Stimulated activated effector memory CD8-positive, alpha-beta T cell treated with anti-CD3 and anti-CD28 coated beads, Interleukin-12 subunit alpha, Interleukin-12 subunit beta, amount 100 ng/mL, for 72 hours (primary cell): ENCODE measurements around the gene PHYHIPL.
"Not testable (repeated sequence)": the region's sequence is repeated elsewhere in the genome, so short reads cannot be mapped to it uniquely, and the experiment has no call there.

Experiments used
- ATAC-seq: fragments of 150-1000 bp; cut with Tn5 transposase; 2 replicates; pipeline ENCODE4 v1.10.0; 2021
- DNase-seq, 2 donors: peaks; one replicate each; pipeline ENCODE4 v3.0.0; 2021 to 2022; ENCODE audit warnings: low spot score in 2 of 2
- H3K27ac Mint-ChIP-seq: one replicate; pipeline ENCODE4 v1.8.0; 2022; ENCODE audit warnings: mild to moderate bottlenecking, mixed read lengths
- H3K36me3 Mint-ChIP-seq: one replicate; pipeline ENCODE4 v1.8.0; 2022; ENCODE audit warnings: mild to moderate bottlenecking, mixed read lengths
- H3K4me1 Mint-ChIP-seq: one replicate; pipeline ENCODE4 v1.8.0; 2022; ENCODE audit warnings: mixed read lengths
- H3K4me3 Mint-ChIP-seq: one replicate; pipeline ENCODE4 v1.8.0; 2022; ENCODE audit warnings: mild to moderate bottlenecking, mixed read lengths
- H3K9me3 Mint-ChIP-seq: one replicate; pipeline ENCODE4 v1.8.0; 2022; ENCODE audit warnings: mixed read lengths

The PHYHIPL gene

DNA sequence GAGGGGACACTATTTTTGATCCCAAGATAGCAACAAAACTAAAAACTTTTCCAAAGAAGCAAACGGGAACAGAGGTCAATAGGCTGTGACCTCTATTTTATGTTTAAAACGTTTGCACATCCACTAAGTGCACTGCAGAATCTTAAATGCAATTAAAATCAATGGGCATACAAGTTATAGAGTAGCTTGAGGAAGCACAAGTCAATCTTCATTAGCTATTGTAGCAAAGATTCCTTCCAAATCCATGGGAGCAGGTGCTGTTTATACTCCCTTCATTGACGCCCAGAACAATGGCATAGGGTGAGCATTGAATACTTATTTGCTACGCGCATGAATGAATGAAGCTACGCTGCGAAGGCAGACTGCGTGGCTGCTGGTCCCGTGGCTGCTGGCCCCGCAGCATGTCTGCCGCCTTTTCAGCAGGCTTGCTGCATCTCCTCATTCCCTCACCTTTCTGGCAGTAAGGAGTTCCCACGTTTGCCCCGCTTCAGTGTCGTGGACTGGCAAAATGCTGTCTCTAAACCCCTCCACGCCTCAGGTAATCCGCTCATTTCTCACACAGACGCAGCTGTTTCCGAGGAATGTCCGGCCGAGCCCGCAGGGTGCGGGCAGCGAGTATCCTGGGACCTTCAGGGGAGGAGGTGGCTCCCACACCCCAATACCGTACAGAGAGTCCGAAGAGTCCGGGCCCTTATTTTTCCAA is 754 bp upstream of the PHYHIPL start:
- ATAC-seq (no peak), DNase-seq (no peak)
- Mint-ChIP-seq H3K4me1 (no peaks in the 10 kb centered on the region), H3K27ac (no peak overlapping the region), H3K9me3 (peaks cover 6% of the 10 kb centered on the region), H3K4me3 (no peak overlapping the region), H3K36me3 (no peaks in the 10 kb centered on the region)

DNA sequence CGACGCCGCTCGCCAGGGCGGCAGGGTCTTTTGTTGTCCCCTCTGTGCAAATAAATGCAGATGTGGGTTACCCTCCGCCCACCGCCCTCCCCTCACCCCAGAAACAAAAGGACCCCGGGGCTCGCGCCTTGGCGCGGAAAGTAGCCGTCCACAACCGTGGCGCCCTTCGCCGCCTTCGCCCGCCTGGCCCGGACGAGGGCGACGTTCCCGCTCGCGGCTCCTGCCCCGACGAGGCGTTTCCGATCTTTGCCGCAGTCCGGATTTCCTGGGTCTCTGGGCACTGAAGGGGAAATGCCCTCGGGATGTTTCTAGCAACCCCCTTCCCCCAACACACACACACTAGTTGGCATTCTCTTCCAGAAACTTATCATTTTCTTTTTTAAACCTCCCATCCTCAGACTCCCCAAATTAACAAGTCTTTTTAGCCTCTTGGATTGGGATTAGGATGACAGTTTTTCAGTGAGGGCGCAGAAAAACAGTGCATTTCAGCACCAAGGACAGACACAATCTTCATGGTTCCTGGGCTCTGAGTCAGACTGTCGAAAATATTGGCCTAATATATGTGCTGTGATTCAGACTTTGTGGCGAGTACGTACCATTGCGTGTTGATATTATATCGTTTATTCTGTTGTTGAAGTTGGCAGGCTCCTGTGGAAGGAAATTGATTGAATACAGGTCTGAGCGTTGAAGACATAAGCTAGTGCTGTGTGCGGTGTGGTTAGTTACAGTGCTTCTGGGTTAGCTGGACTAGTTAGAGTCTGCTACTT is 771 bp downstream of the PHYHIPL start:
- no peak for DNase-seq
- no peaks in the 10 kb centered on the region for H3K4me1 Mint-ChIP-seq
- no peak overlapping the region for H3K27ac Mint-ChIP-seq
- no peaks in the 10 kb centered on the region for H3K36me3 Mint-ChIP-seq
- peaks cover 6% of the 10 kb centered on the region for H3K9me3 Mint-ChIP-seq
- no peak for ATAC-seq
- H3K4me3 Mint-ChIP-seq: no peak overlapping the region

DNA sequence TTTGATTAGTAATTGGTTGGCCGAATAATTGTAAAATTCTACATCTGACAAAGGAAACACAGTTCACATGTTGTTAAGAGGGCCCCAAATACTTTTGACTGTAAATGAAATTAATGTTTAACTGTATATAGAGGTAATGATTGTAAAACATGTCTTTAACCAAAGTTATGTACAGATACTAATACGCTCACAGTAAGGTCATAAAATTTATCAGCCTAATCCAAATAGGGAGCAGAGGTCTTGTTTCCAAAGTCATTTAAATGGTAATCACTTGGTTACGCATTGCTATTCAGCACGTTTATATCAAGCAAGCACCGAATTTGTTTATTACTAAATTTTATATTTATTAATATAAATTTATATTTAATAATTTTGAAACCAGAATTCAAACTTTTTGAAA is 1.4 kb downstream of the PHYHIPL start:
- DNase-seq: no peak
- Mint-ChIP-seq H3K27ac (no peak overlapping the region), H3K36me3 (no peaks in the 10 kb centered on the region), H3K4me1 (no peaks in the 10 kb centered on the region), H3K9me3 (peaks cover 6% of the 10 kb centered on the region), H3K4me3 (no peak overlapping the region)
- no peak for ATAC-seq

DNA sequence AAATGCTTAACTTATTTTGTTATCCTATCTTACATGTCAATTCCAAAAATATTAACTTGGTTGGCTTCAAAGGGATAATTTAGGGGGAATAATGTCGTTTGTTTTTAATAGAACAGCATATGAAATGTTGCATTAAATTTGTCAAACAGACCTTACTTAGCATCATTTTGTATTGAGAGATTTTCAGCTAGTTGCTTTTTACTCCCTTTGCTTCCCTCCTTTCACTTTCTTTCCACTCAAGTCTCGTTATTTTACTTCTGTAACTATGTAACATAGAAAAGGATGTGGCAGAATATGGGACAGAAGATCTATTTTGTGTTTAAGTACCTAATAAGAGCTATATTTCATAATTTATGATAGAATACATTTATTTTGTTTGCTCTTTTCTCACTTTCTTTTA is 2.6 kb downstream of the PHYHIPL start:
- Mint-ChIP-seq H3K4me3 (no peak overlapping the region), H3K4me1 (no peaks in the 10 kb centered on the region), H3K27ac (no peak overlapping the region), H3K9me3 (peaks cover 5% of the 10 kb centered on the region), H3K36me3 (no peaks in the 10 kb centered on the region)
- DNase-seq (no peak), ATAC-seq (no peak)

DNA sequence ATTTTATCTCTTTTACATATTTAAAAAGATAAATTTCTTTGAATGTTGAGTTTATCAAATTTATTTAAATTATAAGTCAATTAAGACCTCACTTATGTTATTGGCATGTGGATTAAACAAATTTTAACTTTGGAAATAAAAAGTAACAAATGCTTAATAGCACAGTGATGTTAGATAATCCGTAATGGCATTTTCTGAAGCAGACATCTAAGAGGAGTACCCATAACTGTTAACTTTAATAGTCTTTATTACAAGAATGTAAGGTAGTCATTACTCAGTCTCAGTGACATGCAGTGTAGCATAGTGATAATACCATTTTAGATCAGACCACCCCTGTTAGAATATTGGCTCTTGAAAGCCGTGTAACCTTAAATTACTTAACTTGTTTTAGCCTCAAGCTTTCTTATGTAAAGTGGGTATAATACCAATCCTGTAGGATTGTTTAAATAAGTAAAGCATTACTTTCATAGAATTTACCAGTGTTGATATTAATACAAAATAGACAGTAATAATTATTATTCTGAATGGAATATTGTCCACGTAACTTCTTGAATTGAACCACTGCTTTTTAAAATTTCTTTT is 4.3 kb downstream of the PHYHIPL start:
- H3K4me3 Mint-ChIP-seq: no peak overlapping the region

DNA sequence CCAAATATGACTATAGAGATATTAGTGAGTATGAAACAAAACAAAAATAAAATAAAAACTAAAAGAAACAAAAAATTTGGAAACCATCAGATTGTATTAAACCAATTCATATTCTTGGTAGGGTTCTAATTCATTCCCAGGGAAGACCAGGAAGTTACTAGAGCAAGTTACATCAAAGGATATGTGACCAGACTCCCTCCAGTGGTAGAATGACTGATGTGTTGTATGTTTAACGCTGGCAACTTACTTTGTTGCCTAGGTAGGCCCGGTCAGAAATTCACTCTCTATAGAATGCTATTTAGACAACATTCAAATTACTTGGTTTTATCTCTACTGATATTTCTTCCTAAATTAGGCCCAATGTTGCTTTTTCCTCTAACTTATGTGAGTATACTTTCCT is 5.2 kb downstream of the PHYHIPL start:
- DNase-seq (no peak), ATAC-seq (no peak)
- no peak overlapping the region for H3K27ac Mint-ChIP-seq
- peaks cover 3% of the 10 kb centered on the region for H3K9me3 Mint-ChIP-seq
- H3K4me3 Mint-ChIP-seq: no peak overlapping the region
- H3K36me3 Mint-ChIP-seq: no peaks in the 10 kb centered on the region
- H3K4me1 Mint-ChIP-seq: no peaks in the 10 kb centered on the region

More for the DNA sequence above, 4.3 kb downstream of the PHYHIPL start:
- Mint-ChIP-seq H3K9me3 (peaks cover 3% of the 10 kb centered on the region), H3K27ac (no peak overlapping the region), H3K36me3 (no peaks in the 10 kb centered on the region), H3K4me1 (no peaks in the 10 kb centered on the region)
- ATAC-seq: no peak
- DNase-seq: no peak

DNA sequence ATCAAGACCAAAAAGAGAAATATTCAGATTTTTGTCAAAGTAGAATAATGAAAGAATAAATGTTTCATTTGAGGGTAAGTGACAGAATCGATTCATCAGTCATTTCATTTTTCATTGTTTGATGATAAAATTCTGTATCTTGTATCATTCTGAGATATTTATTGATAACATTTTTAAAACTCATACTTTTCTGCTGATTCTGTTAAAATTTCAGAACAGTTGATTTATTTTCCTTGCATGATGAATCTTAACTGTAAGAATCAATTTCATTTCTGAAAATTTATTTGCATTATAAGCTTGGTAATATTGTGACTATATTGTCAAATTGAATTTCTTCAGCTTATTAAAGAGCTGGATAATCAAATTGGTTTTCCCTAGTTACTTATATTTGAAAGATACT is 13.9 kb downstream of the PHYHIPL start:
- no peak overlapping the region for H3K27ac Mint-ChIP-seq
- peaks cover 3% of the 10 kb centered on the region for H3K9me3 Mint-ChIP-seq
- no peak for ATAC-seq
- H3K36me3 Mint-ChIP-seq: no peaks in the 10 kb centered on the region
- H3K4me1 Mint-ChIP-seq: no peaks in the 10 kb centered on the region
- H3K4me3 Mint-ChIP-seq: no peak overlapping the region
- no peak for DNase-seq

DNA sequence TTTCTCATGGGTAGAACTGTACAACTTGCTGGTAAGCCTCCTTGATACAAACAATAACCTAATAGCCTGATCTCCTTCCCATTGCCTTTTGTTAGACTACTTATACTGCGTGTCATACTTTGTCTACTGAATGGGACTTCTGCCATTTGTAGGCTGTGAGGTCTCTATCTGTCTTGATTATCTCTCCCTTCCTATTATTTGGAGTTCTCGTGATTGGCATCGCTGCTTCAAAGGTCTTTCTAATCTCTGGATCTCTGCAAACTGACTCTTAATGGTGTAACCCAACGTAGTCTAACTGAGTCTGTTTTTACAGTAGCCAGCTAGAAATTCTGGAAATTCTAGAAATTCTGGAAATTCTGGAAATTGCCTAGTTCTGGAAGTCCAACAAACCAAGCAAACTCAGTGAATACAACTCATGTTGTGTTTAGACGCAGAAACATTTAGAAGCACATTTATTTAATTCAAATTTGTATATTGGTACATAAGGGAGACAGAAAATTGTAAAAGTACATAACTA is 29.8 kb downstream of the PHYHIPL start:
- no peaks in the 10 kb centered on the region for H3K4me1 Mint-ChIP-seq
- DNase-seq (no peak), ATAC-seq (no peak)
- H3K36me3 Mint-ChIP-seq: no peaks in the 10 kb centered on the region
- no peak overlapping the region for H3K4me3 Mint-ChIP-seq
- H3K27ac Mint-ChIP-seq: no peak overlapping the region
- H3K9me3 Mint-ChIP-seq: peaks cover 7% of the 10 kb centered on the region

DNA sequence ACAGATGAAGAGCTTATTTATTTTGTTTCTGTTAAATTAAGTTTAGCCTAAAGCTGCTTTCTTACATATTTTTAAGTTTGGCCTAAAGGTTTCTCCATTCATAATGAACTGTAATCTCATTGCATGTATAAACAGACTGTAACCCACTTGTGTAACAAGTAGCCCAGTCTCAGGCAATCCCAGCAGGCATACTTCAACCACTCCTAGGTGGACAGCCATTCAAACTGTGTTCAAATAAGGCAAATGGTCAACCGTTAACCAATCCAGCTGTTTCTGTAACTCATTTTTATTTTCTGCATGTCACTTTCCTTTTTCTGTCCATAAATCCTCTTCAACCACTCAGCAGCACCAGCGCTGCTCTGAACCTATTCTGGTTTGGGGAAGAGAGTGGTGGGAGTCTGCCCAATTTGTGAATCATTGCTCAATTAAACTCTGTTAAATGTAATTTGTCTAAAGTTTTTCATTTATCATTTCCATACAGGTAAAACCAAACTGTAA is 35.9 kb downstream of the PHYHIPL start:
- no peak for ATAC-seq
- no peaks in the 10 kb centered on the region for H3K36me3 Mint-ChIP-seq
- no peaks in the 10 kb centered on the region for H3K4me1 Mint-ChIP-seq
- no peak for DNase-seq
- peaks cover 7% of the 10 kb centered on the region for H3K9me3 Mint-ChIP-seq
- H3K4me3 Mint-ChIP-seq: no peak overlapping the region
- no peak overlapping the region for H3K27ac Mint-ChIP-seq

DNA sequence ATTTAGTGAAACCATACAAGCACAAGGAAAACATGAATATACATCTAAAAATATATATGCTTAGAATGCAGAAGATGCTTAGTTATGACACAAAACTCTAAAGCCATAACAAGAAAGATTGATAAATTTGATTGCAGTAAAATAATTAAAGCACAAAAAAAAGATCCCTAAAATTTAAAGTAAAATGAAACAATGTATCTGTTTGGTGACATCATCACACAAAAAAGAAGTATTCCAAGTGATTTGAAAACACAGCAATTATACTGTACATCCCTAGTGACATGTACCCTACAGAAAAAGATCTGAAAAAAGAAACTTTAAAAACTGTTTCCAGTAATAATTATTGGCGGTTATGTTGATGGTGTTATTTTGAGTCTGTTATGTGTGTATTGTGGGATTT is 37.7 kb downstream of the PHYHIPL start:
- Mint-ChIP-seq H3K27ac (no peak overlapping the region), H3K4me3 (no peak overlapping the region), H3K9me3 (peaks cover 3% of the 10 kb centered on the region), H3K4me1 (no peaks in the 10 kb centered on the region), H3K36me3 (no peaks in the 10 kb centered on the region)
- ATAC-seq: no peak
- no peak for DNase-seq

DNA sequence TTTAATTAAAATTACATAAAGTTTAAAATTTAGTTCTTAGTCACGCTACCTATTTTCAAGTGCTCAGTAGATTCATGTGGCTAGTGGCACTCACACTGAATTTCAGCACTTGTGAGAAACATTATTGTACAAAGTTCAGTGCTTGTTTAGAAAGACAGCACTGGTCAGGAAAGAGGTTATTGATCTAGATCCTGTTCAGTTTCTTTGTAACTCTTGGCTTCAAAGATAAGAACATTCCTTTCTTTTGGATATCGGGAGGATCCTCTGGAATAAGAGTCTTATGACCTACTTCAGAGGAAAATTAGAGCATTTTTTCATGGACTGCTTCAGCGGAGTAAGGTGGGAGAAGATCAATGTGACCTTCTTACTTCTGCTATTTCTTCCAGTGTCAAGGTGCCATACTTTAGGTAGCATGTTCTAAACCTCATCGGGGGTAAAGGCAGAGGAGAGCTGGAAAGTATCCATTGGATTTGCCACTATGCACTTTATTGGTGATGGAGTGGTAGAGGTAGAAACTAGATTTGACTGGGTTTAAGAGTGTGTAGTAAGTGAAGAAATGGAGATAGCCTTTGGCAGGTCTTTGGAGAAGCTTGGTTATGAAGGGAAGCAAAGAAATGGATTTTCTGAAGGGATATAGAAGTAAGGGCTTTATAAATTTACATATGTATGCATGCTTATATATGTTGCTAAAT is 39.9 kb downstream of the PHYHIPL start:
- ATAC-seq (no peak), DNase-seq (no peak)
- Mint-ChIP-seq H3K9me3 (peaks cover 3% of the 10 kb centered on the region), H3K27ac (no peak overlapping the region), H3K4me1 (no peaks in the 10 kb centered on the region), H3K4me3 (no peak overlapping the region), H3K36me3 (no peaks in the 10 kb centered on the region)

DNA sequence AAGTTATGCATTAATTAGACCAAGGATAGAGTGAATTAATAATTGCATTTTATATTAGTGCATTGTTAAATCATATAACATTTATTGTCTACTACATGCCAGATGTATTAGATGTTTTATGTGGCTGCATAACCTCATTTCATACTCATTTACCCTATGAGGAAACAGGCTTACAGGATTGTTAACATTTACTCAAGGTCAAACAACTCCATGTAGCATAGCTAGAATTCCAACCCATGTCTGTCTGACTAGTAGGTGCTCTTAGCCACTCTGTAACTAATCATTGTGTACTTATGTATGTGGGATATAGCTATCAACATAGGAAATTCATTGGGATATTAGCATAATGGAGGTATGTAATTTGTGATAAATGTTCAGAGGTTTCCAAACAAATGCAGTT is 46.3 kb downstream of the PHYHIPL start:
- Mint-ChIP-seq H3K4me3 (no peak overlapping the region), H3K4me1 (no peaks in the 10 kb centered on the region), H3K9me3 (no peaks in the 10 kb centered on the region), H3K36me3 (no peaks in the 10 kb centered on the region), H3K27ac (no peak overlapping the region)
- no peak for DNase-seq
- no peak for ATAC-seq

DNA sequence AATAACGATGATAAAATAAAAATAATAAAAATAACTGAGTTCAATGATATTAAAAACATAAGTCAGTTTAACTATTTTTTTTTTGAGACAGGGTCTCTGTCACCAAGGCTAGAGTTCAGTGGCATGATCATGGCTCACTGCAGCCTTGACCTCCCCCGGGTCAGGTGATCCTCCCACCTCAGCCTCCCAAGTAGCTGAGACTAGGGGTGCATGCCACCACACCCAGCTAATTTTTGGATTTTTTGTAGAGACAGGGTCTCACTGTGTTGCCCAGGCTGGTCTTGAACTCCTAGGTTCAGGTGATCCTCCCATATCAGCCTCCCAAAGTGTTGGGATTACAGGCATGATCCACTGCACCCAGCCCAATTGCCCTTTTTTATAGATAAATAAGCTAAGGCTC is 47.2 kb downstream of the PHYHIPL start:
- not testable (repeated sequence) for H3K4me3 Mint-ChIP-seq, H3K4me1 Mint-ChIP-seq, DNase-seq, H3K36me3 Mint-ChIP-seq, H3K27ac Mint-ChIP-seq, ATAC-seq, H3K9me3 Mint-ChIP-seq

DNA sequence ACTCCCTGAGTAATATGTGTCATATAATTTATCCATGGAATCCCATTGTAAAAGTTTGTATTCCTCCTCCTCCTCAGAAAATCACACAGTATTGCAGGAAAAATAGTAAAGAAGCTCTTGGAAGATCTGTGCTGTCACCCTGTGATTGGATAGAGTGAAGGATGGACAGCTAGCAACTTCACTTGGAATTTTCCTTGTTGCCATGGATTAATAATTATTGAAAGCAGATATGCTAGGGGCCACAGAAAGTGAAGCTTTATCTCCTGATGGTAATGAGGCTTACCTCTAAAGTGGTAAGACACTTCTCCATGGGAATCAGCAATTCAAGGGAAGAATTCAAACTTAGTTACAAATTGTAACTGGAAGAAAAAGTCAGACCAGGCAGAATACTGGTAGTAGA is 48.8 kb downstream of the PHYHIPL start:
- ATAC-seq (no peak), DNase-seq (no peak)
- Mint-ChIP-seq H3K4me3 (no peak overlapping the region), H3K36me3 (no peaks in the 10 kb centered on the region), H3K9me3 (no peaks in the 10 kb centered on the region), H3K27ac (no peak overlapping the region), H3K4me1 (no peaks in the 10 kb centered on the region)

DNA sequence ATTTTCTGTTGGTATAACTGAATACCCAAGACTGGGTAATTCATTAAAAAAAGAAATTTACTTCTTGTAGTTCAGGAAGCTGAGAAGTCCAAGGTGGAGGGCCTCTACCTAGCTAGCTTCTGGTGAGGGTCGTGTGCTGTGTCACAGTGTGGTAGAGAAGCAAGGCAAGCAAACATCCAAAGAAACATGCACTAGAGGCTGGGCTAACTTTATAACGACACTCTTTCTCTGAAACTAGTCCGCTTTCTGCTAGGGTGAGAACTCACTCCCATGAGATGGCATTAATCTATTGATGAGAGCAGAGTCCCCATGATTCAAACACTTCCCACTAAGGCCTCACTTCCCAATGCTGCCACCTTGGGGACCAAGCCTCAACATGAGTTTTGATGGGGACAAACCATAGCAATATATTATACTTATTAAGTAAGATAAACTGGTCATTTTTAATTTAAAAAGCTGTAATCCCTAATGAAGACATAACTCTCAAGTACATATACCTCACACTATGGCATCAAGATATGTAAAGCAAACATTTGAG is 50.8 kb downstream of the PHYHIPL start:
- Mint-ChIP-seq H3K27ac (no peak overlapping the region), H3K36me3 (no peaks in the 10 kb centered on the region), H3K9me3 (no peaks in the 10 kb centered on the region), H3K4me1 (no peaks in the 10 kb centered on the region), H3K4me3 (no peak overlapping the region)
- DNase-seq (no peak), ATAC-seq (no peak)
